ENCODE data around the gene ETS2.
A peak's percentile ranks its signal among the peaks of the same experiment; 100 is the strongest.

ETS2 gene

DNA sequence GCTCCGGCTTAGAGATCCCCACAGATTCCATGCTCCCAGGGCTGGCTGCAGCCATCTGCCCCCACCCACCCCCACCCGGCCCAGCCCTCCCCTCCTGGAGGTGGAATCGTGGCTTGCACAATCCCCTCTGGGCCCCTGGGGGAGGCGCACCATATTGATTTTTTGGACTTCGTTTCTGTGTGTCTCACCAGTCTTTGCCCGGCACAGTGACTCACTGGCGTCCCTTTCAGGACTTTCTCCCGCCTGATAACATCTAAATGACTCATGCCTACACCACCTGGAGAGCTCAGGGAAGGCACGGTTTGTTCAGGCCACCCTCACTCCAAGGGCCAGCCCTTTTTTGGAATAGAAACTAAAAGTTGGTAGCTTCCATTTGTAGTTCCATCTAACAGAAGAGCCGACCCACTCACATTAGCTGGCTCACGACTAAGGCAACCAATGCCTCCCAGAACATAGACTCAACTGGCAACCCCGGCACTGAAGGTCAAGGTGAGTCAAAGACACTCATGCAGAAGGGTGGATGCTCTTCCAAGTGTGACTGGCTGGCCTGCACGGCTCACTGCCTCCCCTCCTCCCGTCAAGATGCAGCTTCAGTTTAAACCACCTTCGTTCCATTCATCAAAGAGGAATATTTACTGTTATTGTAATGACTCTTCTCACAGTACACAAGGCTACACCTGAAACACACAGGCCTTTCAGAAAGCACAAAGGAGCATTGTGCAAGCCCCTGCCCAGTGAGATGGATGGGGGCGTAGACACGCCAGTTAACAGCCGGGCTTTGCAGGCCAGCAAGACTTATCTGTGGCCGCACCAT lies 18.1 kb upstream of the ETS2 start:
- CTCF ChIA-PET = no interaction called here
- peak; percentile 34 for DNase-seq (ENCODE audit: extremely low spot score)
- POLR2A ChIA-PET = no interaction called here
- TF ChIP-seq, protein P1, sequence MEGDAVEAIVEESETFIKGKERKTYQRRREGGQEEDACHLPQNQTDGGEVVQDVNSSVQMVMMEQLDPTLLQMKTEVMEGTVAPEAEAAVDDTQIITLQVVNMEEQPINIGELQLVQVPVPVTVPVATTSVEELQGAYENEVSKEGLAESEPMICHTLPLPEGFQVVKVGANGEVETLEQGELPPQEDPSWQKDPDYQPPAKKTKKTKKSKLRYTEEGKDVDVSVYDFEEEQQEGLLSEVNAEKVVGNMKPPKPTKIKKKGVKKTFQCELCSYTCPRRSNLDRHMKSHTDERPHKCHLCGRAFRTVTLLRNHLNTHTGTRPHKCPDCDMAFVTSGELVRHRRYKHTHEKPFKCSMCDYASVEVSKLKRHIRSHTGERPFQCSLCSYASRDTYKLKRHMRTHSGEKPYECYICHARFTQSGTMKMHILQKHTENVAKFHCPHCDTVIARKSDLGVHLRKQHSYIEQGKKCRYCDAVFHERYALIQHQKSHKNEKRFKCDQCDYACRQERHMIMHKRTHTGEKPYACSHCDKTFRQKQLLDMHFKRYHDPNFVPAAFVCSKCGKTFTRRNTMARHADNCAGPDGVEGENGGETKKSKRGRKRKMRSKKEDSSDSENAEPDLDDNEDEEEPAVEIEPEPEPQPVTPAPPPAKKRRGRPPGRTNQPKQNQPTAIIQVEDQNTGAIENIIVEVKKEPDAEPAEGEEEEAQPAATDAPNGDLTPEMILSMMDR (IDR thresholded peaks at IDR 0.05; ENCODE audit: control extremely low read depth, extremely low read depth, low read depth, missing control alignments) = no peak

GRCh38 chr21:38788275-38788905 lies 17.3 kb upstream of the ETS2 start:
- POLR2A ChIA-PET = no interaction called here
- TF ChIP-seq, protein P1 (IDR thresholded peaks at IDR 0.05; ENCODE audit: control extremely low read depth, extremely low read depth, low read depth, missing control alignments) = no peak
- CTCF ChIA-PET = no interaction called here
- no peak for DNase-seq (ENCODE audit: extremely low spot score)

DNA sequence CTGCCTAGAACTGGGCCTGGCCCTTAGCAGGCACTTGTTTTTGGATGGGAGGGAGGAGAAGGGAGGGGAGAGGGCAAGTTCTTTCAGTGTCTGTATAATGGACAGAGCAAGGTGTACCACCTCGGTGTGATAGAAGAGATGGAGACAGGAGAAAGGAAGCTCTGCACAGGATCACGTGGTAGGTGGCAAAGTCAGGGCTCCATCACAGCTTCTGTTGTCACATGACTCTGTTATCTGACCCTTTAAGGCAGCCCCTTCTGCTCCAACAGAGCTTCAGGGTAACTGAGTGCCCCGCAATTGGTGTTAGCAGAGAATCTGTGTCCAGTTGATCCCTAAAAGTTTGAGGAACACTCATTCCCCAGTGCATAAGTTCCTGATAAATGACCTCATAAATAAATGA lies 16.5 kb upstream of the ETS2 start:
- DNase-seq (ENCODE audit: extremely low spot score) = no peak
- TF ChIP-seq, protein P1 (IDR thresholded peaks at IDR 0.05; ENCODE audit: control extremely low read depth, extremely low read depth, low read depth, missing control alignments) = no peak
- POLR2A ChIA-PET = no interaction called here
- CTCF ChIA-PET = no interaction called here

GRCh38 chr21:38790059-38790458 lies 15.7 kb upstream of the ETS2 start:
- CTCF ChIA-PET = no interaction called here
- no peak for DNase-seq (ENCODE audit: extremely low spot score)
- TF ChIP-seq, protein P1 (IDR thresholded peaks at IDR 0.05; ENCODE audit: control extremely low read depth, extremely low read depth, low read depth, missing control alignments) = no peak
- POLR2A ChIA-PET = no interaction called here

DNA sequence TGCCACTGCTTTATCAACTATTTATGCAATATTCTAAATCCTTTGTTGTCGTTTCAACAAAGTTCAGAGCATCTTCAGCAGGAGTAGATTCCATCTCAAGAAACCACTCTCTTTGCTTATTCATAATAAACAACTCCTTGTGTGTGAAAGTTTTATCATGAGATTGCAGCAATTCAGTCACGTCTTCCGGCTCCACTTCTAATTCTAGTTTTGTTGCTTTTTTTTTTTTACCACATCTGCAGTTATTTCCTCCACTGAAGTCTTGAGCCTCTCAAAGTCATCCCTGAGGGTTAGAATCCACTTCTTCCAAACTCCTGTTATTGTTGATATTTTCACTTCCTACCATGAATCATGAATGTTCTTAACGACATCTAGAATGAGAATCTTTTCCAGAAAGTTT lies 14.8 kb upstream of the ETS2 start:
- no peak for DNase-seq (ENCODE audit: extremely low spot score)
- TF ChIP-seq, protein P1 (IDR thresholded peaks at IDR 0.05; ENCODE audit: control extremely low read depth, extremely low read depth, low read depth, missing control alignments) = no peak
- POLR2A ChIA-PET = no interaction called here
- CTCF ChIA-PET = no interaction called here

GRCh38 chr21:38792676-38793459 lies 12.9 kb upstream of the ETS2 start:
- ChIA-PET CTCF (no interaction called here), POLR2A (no interaction called here)
- DNase-seq (ENCODE audit: extremely low spot score) = no peak
- TF ChIP-seq, protein P1 (IDR thresholded peaks at IDR 0.05; ENCODE audit: control extremely low read depth, extremely low read depth, low read depth, missing control alignments) = no peak

All from GM10248 (cell line).